VCaP (cell line): ENCODE results near the gene QSER1.

ENCODE experiments used
- H3K27ac ChIP-seq: fragments of 450-650 bp; 2 replicates; pipeline ENCODE4 v1.5.1; 2017
- CTCF ChIP-seq: fragments of 450-650 bp; conservative IDR thresholded peaks from 2 replicates; pipeline ENCODE4 v1.5.1; 2017; ENCODE audit warnings: mild to moderate bottlenecking, moderate library complexity

QSER1 gene

GRCh38 chr11:33017965-33018364 lies 125.4 kb downstream of the QSER1 start:
- H3K27ac ChIP-seq, result peak overlapping the region; percentile 23; the same call in 1 of the 2 replicates
- no peak for TF ChIP-seq CTCF

- peak overlapping the region; percentile 23; the same call in 1 of the 2 replicates for H3K27ac ChIP-seq
- no peak for TF ChIP-seq CTCF
Measured at GRCh38 chr11:33018840-33019239, 126.2 kb downstream of the QSER1 start.

GRCh38 chr11:33021501-33021900 lies 128.9 kb downstream of the QSER1 start:
- no peak for TF ChIP-seq CTCF

GRCh38 chr11:33021937-33022336 lies 129.3 kb downstream of the QSER1 start:
- H3K27ac ChIP-seq, result peak overlapping the region; percentile 85
- TF ChIP-seq CTCF, result no peak

More at GRCh38 chr11:33021501-33021900, 128.9 kb downstream of the QSER1 start:
- H3K27ac ChIP-seq, result peak overlapping the region; percentile 85

GRCh38 chr11:33025339-33025722 lies 132.7 kb downstream of the QSER1 start:
- TF ChIP-seq CTCF, result no peak
- no peak overlapping the region for H3K27ac ChIP-seq

GRCh38 chr11:33027233-33027632 lies 134.6 kb downstream of the QSER1 start:
- no peak for TF ChIP-seq CTCF
- no peak overlapping the region for H3K27ac ChIP-seq

GRCh38 chr11:33027846-33028536 lies 135.4 kb downstream of the QSER1 start:
- TF ChIP-seq CTCF, result no peak
- no peak overlapping the region for H3K27ac ChIP-seq
